ENCODE measurements around the gene BRD7.

Gene BRD7

GRCh38 chr16:50368410-50369132 lies at the start of gene BRD7:
BRD7 (minus strand) TSS chr16:50368988; CDS start chr16:50368774, 214 bp downstream.
- peak within 1 kb of the TSS; percentile 80 for H3K9ac ChIP-seq (ENCODE audit: low read length)
- H3K4me1 ChIP-seq (ENCODE audit: control insufficient read depth, low read depth, low read length): peaks cover 9% of the 10 kb centered on the region
- no peaks in the 10 kb centered on the region for H3K27me3 ChIP-seq (ENCODE audit: control insufficient read depth, insufficient read depth, low read length)
- peak within 1 kb of the TSS; percentile 80 for H3K4me3 ChIP-seq (ENCODE audit: low read length)
- H3K36me3 ChIP-seq (ENCODE audit: control insufficient read depth, low read depth, low read length): peaks cover 36% of the 10 kb centered on the region
- no peaks in the 10 kb centered on the region for H3K9me3 ChIP-seq (ENCODE audit: control insufficient read depth, low read depth, low read length)
- H3K27ac ChIP-seq (ENCODE audit: low read length): no peak within 1 kb of the TSS

DNA sequence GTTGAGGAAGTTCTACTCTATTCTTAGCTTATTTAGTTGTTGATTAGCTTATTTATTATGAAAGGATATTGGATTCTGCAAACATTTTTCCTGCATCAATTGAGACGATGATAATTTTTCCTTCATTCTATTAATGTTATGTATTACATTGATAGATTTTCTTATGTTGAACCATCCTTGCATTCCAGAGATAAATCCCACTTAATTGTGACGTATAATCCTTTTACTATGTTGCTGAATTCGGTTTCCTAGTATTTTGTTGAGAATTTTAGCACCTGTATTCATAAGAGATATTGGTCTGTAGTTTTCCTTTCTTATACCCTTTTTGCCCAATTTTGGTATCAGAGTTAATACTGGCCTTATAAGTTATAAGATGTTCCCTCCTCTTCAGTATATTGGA lies 47.6 kb upstream of the BRD7 start:
- H3K27me3 ChIP-seq (ENCODE audit: control insufficient read depth, insufficient read depth, low read length): no peaks in the 10 kb centered on the region
- no peak overlapping the region for H3K27ac ChIP-seq (ENCODE audit: low read length)
- peaks cover 25% of the 10 kb centered on the region for H3K9me3 ChIP-seq (ENCODE audit: control insufficient read depth, low read depth, low read length)
- H3K9ac ChIP-seq (ENCODE audit: low read length): no peak overlapping the region
- no peaks in the 10 kb centered on the region for H3K4me1 ChIP-seq (ENCODE audit: control insufficient read depth, low read depth, low read length)
- no peak overlapping the region for H3K4me3 ChIP-seq (ENCODE audit: low read length)
- no peaks in the 10 kb centered on the region for H3K36me3 ChIP-seq (ENCODE audit: control insufficient read depth, low read depth, low read length)

- Histone ChIP-seq H3K27ac (ENCODE audit: low read length) (no peak overlapping the region), H3K9ac (ENCODE audit: low read length) (no peak overlapping the region), H3K4me3 (ENCODE audit: low read length) (no peak overlapping the region), H3K9me3 (ENCODE audit: control insufficient read depth, low read depth, low read length) (peaks cover 17% of the 10 kb centered on the region), H3K36me3 (ENCODE audit: control insufficient read depth, low read depth, low read length) (no peaks in the 10 kb centered on the region), H3K4me1 (ENCODE audit: control insufficient read depth, low read depth, low read length) (no peaks in the 10 kb centered on the region), H3K27me3 (ENCODE audit: control insufficient read depth, insufficient read depth, low read length) (no peaks in the 10 kb centered on the region)
These were observed 45.4 kb upstream of the BRD7 start for GRCh38 chr16:50414152-50414551.

DNA sequence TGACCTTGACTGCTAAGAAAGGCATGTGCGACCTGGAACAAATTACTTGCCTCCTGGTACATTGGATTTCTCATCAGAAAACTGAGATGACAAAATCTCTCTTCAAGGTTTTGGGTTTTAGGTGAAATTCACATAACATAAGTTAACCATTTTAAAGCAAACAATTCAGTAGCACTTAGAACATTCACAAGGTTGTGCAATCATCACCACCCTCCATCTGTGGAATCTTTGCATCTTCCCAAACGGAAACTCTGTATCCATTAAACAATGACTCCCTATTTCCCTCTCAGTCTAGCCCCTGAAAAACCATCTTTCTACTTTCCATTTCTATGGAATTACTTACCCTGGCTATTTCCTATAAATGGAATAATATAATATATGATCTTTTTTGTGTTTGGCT lies 42.2 kb upstream of the BRD7 start:
- H3K4me3 ChIP-seq (ENCODE audit: low read length): no peak overlapping the region
- H3K4me1 ChIP-seq (ENCODE audit: control insufficient read depth, low read depth, low read length): peaks cover 6% of the 10 kb centered on the region
- H3K9me3 ChIP-seq (ENCODE audit: control insufficient read depth, low read depth, low read length): peaks cover 2% of the 10 kb centered on the region
- no peak overlapping the region for H3K27ac ChIP-seq (ENCODE audit: low read length)
- no peaks in the 10 kb centered on the region for H3K27me3 ChIP-seq (ENCODE audit: control insufficient read depth, insufficient read depth, low read length)
- H3K9ac ChIP-seq (ENCODE audit: low read length): no peak overlapping the region
- no peaks in the 10 kb centered on the region for H3K36me3 ChIP-seq (ENCODE audit: control insufficient read depth, low read depth, low read length)

DNA sequence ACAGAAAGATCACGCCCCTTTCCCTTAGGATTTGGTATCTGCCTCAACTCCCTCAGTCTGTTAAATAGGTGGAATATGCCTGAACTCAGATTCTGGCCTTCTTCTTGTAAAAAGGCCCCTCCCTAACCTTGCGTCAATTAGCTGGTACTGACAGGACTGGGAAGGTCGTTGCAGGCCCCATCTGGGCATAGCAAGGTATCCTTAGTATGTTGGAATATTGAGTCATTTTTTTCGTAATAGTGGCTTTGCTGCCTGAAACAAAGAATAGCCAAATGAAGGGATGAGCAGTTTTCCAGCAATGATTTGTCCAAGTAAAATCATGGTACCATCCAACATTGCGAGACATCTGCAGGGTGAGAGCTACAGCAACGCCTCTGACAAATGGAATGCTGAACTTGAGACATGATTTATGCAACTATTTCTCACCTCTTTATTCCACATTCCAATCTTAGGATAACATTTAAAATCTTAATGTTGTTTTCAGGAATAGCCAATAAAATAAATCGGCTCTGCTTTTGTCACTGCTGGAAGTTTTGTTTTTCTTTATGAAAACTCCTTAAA lies 39.3 kb upstream of the BRD7 start:
- Histone ChIP-seq H3K27ac (ENCODE audit: low read length) (no peak overlapping the region), H3K9me3 (ENCODE audit: control insufficient read depth, low read depth, low read length) (no peaks in the 10 kb centered on the region), H3K4me1 (ENCODE audit: control insufficient read depth, low read depth, low read length) (peaks cover 6% of the 10 kb centered on the region), H3K27me3 (ENCODE audit: control insufficient read depth, insufficient read depth, low read length) (no peaks in the 10 kb centered on the region), H3K9ac (ENCODE audit: low read length) (no peak overlapping the region), H3K4me3 (ENCODE audit: low read length) (no peak overlapping the region), H3K36me3 (ENCODE audit: control insufficient read depth, low read depth, low read length) (no peaks in the 10 kb centered on the region)

- no peaks in the 10 kb centered on the region for H3K36me3 ChIP-seq (ENCODE audit: control insufficient read depth, low read depth, low read length)
- peaks cover 6% of the 10 kb centered on the region for H3K4me1 ChIP-seq (ENCODE audit: control insufficient read depth, low read depth, low read length)
- H3K9me3 ChIP-seq (ENCODE audit: control insufficient read depth, low read depth, low read length): no peaks in the 10 kb centered on the region
- H3K4me3 ChIP-seq (ENCODE audit: low read length): no peak overlapping the region
- no peak overlapping the region for H3K9ac ChIP-seq (ENCODE audit: low read length)
- H3K27ac ChIP-seq (ENCODE audit: low read length): no peak overlapping the region
- no peaks in the 10 kb centered on the region for H3K27me3 ChIP-seq (ENCODE audit: control insufficient read depth, insufficient read depth, low read length)
These were observed 38.6 kb upstream of the BRD7 start for GRCh38 chr16:50407351-50407750.

DNA sequence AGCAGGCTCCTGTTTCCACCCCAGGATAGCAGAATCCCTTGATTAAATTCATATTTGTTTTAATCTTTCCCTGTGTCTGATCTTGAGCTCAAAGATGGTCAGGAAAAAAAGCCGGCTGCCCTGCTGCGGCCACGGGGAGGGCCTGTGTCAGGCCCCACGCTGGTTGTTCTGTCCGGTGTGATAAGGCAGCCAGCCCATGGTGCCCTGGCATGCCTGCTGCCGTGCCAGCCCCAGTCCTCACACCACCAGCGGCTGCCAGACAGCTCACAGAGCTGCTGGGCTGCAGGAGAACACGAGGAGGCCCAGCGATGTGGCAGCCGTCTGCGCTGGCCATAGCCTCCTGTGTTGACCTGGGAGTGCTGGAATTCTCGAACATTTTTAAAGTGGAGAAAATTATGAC lies 34.7 kb upstream of the BRD7 start:
- Histone ChIP-seq H3K4me3 (ENCODE audit: low read length) (no peak overlapping the region), H3K4me1 (ENCODE audit: control insufficient read depth, low read depth, low read length) (peaks cover 6% of the 10 kb centered on the region), H3K27me3 (ENCODE audit: control insufficient read depth, insufficient read depth, low read length) (no peaks in the 10 kb centered on the region), H3K9ac (ENCODE audit: low read length) (no peak overlapping the region), H3K36me3 (ENCODE audit: control insufficient read depth, low read depth, low read length) (no peaks in the 10 kb centered on the region), H3K27ac (ENCODE audit: low read length) (no peak overlapping the region), H3K9me3 (ENCODE audit: control insufficient read depth, low read depth, low read length) (no peaks in the 10 kb centered on the region)

- no peaks in the 10 kb centered on the region for H3K4me1 ChIP-seq (ENCODE audit: control insufficient read depth, low read depth, low read length)
- no peak overlapping the region for H3K27ac ChIP-seq (ENCODE audit: low read length)
- H3K27me3 ChIP-seq (ENCODE audit: control insufficient read depth, insufficient read depth, low read length): no peaks in the 10 kb centered on the region
- H3K4me3 ChIP-seq (ENCODE audit: low read length): no peak overlapping the region
- H3K9ac ChIP-seq (ENCODE audit: low read length): no peak overlapping the region
- H3K36me3 ChIP-seq (ENCODE audit: control insufficient read depth, low read depth, low read length): no peaks in the 10 kb centered on the region
- no peaks in the 10 kb centered on the region for H3K9me3 ChIP-seq (ENCODE audit: control insufficient read depth, low read depth, low read length)
These were observed 33.6 kb upstream of the BRD7 start for GRCh38 chr16:50402298-50402895.

DNA sequence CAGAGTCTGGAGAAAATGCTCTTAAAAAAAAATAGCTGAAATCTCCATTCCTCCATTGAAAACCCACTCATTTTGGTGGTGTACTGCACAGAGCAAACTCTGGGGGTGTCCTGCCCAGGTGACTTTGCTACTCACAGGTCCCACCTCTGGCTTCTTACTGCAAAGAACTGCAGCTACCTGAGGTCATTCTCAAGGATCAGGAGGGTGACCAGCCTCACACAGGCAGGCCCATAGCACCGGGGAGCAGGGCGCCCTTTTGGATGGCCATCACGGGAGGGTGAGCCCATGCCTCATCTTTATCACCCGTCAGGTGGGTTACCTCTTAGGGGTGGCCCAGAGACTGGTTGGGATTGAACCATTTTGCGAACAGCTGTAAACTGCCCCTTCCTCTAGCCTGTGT lies 32.6 kb upstream of the BRD7 start:
- H3K27me3 ChIP-seq (ENCODE audit: control insufficient read depth, insufficient read depth, low read length): no peaks in the 10 kb centered on the region
- H3K9me3 ChIP-seq (ENCODE audit: control insufficient read depth, low read depth, low read length): no peaks in the 10 kb centered on the region
- H3K9ac ChIP-seq (ENCODE audit: low read length): no peak overlapping the region
- no peaks in the 10 kb centered on the region for H3K4me1 ChIP-seq (ENCODE audit: control insufficient read depth, low read depth, low read length)
- H3K27ac ChIP-seq (ENCODE audit: low read length): no peak overlapping the region
- no peak overlapping the region for H3K4me3 ChIP-seq (ENCODE audit: low read length)
- no peaks in the 10 kb centered on the region for H3K36me3 ChIP-seq (ENCODE audit: control insufficient read depth, low read depth, low read length)

- H3K9ac ChIP-seq (ENCODE audit: low read length): no peak overlapping the region
- H3K27ac ChIP-seq (ENCODE audit: low read length): no peak overlapping the region
- no peaks in the 10 kb centered on the region for H3K9me3 ChIP-seq (ENCODE audit: control insufficient read depth, low read depth, low read length)
- H3K4me3 ChIP-seq (ENCODE audit: low read length): no peak overlapping the region
- no peaks in the 10 kb centered on the region for H3K4me1 ChIP-seq (ENCODE audit: control insufficient read depth, low read depth, low read length)
- H3K27me3 ChIP-seq (ENCODE audit: control insufficient read depth, insufficient read depth, low read length): no peaks in the 10 kb centered on the region
- no peaks in the 10 kb centered on the region for H3K36me3 ChIP-seq (ENCODE audit: control insufficient read depth, low read depth, low read length)
These were observed 32.2 kb upstream of the BRD7 start for GRCh38 chr16:50400967-50401348.

GRCh38 chr16:50400312-50400966 lies 31.7 kb upstream of the BRD7 start:
- no peaks in the 10 kb centered on the region for H3K27me3 ChIP-seq (ENCODE audit: control insufficient read depth, insufficient read depth, low read length)

More at GRCh38 chr16:50400312-50400966, 31.7 kb upstream of the BRD7 start:
- Histone ChIP-seq H3K9ac (ENCODE audit: low read length) (no peak overlapping the region), H3K9me3 (ENCODE audit: control insufficient read depth, low read depth, low read length) (no peaks in the 10 kb centered on the region), H3K27ac (ENCODE audit: low read length) (no peak overlapping the region), H3K4me3 (ENCODE audit: low read length) (no peak overlapping the region), H3K4me1 (ENCODE audit: control insufficient read depth, low read depth, low read length) (no peaks in the 10 kb centered on the region), H3K36me3 (ENCODE audit: control insufficient read depth, low read depth, low read length) (no peaks in the 10 kb centered on the region)

Data from iPS-18a (cell line).